GM19239 (cell line): Measurements from ENCODE around the gene COL26A1.
"Not testable (repeated sequence)": the region's sequence is repeated elsewhere in the genome, so short reads cannot be mapped to it uniquely, and the experiment has no call there.

Experiments
- DNase-seq: peaks from one replicate; pipeline ENCODE4 v3.0.0; 2011; ENCODE audit warnings: low spot score; ENCODE audit not compliant: insufficient read length
- FAIRE-seq: peaks from 2 replicates; lab custom pipeline; 2011; peaks lifted over from hg19 to GRCh38; lab: Jason Lieb, UNC

Gene COL26A1

GRCh38 chr7:101362334-101363195, at the start of gene COL26A1:
Gene COL26A1, plus strand, starts transcription at chr7:101362875. Its CDS starts 158 bp downstream, at chr7:101363033.
- DNase-seq (no peak), FAIRE-seq (no peak)

GRCh38 chr7:101315336-101315735, 47.3 kb upstream of the COL26A1 start:
- DNase-seq: peak; percentile 34
- FAIRE-seq: peak; percentile 42

- FAIRE-seq: no peak
- DNase-seq: no peak
Measured at GRCh38 chr7:101319401-101319800, 43.3 kb upstream of the COL26A1 start.

- FAIRE-seq (peak; percentile 85), DNase-seq (peak; percentile 94)
Measured at GRCh38 chr7:101321491-101322401, 40.9 kb upstream of the COL26A1 start, which contains the start of gene IFT22. Gene IFT22, minus strand, starts transcription at chr7:101321812. Its CDS starts 103 bp downstream, at chr7:101321709.

- FAIRE-seq (no peak), DNase-seq (no peak)
Measured at GRCh38 chr7:101328159-101328558, 34.5 kb upstream of the COL26A1 start.

DNA sequence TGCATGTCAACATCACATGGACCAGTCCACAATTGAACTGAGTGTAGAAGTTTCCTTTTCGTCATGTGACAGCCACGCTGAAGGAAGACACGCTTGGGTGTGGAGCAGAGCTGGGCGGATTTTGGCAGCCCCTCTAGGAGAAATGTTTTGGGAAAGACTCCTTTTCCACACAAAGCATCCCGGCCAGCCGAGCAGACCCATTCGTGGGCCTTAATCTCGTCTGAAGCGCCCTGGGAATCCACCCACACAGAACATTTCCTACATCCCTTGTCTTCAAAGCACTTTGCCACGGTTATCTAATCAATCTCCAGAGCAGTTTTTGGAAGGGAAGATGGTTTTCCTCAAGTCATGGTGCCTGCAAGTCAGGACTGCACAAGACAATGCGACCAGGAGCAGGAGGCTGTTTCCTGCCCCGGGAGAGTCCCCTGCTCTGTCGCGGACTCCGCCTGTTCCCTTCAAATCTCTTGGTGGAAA, 32.6 kb upstream of the COL26A1 start:
- DNase-seq: no peak
- no peak for FAIRE-seq

- FAIRE-seq: no peak
- DNase-seq: no peak
Measured at GRCh38 chr7:101332026-101332425, 30.6 kb upstream of the COL26A1 start.

DNA sequence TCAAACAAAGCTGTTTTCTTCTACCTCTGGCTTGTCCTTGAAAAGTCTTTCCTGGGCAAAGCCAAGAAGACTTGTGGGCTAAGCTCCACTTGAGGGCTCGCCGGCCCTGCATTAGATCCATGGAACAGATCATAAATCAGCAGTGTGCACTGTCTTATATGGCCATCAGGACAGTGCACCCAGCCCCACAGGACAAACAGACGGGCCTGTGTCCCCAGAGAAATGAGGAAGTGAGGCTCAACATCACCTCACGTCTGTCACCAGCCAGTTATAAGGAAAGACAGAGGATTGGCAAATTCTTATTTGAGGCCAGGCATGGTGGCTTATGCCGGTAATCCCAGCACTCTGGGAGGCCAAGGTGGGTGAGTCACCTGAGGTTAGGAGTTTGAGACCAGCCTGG, 28.8 kb upstream of the COL26A1 start:
- FAIRE-seq (no peak), DNase-seq (no peak)

GRCh38 chr7:101340379-101340778, 22.3 kb upstream of the COL26A1 start:
- FAIRE-seq (no peak), DNase-seq (no peak)

- DNase-seq: no peak
- no peak for FAIRE-seq
Measured at GRCh38 chr7:101342892-101343291, 19.8 kb upstream of the COL26A1 start.

- DNase-seq (no peak), FAIRE-seq (no peak)
Measured at GRCh38 chr7:101347477-101347876, 15.2 kb upstream of the COL26A1 start.

DNA sequence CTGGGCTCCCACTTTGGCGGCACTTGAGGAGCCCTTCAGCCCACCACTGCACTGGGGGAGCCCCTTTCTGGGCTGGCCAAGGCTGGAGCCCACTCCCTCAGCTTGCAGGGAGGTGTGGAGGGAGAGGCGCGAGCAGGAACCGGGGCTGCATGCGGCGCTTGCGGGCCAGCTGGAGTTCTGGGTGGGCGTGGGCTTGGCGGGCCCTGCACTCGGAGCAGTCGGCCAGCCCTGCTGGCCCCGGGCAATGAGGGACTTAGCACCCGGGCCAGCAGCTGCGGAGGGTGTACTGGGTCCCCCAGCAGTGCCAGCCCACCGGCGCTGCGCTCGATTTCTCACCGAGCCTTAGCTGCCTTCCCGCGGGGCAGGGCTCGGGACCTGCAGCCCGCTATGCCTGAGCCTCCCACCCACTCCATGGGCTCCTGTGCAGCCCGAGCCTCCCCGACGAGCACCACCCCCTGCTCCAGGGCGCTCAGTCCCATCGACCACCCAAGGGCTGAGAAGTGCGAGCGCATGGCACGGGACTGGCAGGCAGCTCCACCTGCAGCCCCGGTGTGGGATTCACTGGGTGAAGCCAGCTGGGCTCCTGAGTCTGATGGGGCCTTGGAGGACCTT, 14.1 kb upstream of the COL26A1 start:
- not testable (repeated sequence) for DNase-seq, FAIRE-seq

- DNase-seq, FAIRE-seq: not testable (repeated sequence)
Measured at GRCh38 chr7:101349300-101349699, 13.4 kb upstream of the COL26A1 start.

GRCh38 chr7:101352920-101353308, 9.8 kb upstream of the COL26A1 start:
- FAIRE-seq: no peak
- DNase-seq: no peak

- FAIRE-seq: no peak
- no peak for DNase-seq
Measured at GRCh38 chr7:101357433-101357832, 5.2 kb upstream of the COL26A1 start.

GRCh38 chr7:101363196-101363733, 590 bp downstream of the COL26A1 start:
- FAIRE-seq (no peak), DNase-seq (no peak)

DNA sequence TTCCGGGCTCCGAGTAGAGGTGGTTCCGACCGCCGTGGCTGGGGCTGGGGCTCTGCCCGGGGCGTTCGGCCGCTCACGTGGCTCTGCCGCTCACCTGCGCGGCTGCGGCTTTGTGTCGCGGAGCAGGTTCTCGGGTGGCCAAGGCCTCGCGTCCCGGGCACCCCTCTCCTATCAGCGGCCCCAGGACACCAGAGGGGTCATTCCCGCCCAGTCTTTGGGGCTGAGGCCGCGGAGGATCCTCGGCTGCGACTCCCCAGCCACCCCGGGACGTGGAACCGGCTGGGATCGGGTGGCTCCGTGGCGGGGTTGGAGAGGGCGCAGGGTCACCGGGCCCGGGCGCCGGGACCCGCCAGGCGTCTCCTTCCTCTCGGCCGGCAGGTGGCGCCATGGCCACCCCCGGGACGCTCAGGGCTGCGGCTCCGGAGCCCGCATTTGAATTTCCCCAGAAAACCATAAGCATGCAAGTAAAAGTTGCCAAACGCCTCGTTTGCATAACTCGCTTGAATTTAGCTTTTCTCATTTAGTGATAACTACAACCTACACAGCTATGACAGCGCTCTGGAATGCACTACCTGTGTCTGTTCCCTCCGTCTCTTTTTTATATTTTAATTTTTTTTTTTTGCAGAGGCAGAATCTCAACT, 1.2 kb downstream of the COL26A1 start:
- DNase-seq: peak; percentile 75
- FAIRE-seq: peak; percentile 58

DNA sequence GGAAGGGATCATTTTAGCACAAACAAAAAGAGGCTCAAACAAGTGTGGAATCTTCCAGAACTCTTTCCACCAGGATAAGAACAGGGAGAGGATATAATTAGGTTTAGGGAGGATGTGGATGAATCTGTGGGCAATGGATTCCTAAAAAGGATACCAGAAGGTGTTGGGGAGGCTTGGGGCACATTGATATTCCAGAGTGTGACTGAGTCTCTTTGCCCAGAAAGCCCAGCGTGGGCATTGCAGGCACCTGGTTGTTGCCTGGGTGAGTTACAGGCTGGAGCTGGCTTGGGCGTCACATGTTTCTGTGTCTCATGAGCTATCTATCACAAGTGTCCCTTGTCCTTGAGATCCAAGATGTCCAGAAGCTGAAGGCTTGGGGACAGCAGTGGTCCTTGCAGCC, 3.3 kb downstream of the COL26A1 start:
- FAIRE-seq: no peak

DNA sequence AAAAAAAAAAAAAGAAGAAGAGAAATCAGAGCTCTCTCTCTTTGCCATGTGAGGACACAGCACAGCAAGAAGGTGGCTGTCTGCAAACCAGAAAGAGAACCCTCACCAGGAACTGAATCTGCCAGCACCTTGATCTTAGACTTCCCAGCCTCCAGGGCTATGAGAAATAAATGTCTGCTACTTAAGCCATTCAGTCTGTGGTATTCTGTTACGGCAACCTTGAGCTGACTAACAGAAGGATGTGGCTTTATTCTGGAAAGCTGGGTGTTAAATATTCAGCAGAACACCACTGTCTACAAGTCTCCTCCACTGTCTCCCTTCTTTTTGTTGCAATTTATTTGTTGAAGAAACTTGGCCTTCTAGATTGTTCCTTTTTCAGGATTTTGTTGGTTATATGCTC, 5.0 kb downstream of the COL26A1 start:
- FAIRE-seq: no peak
- DNase-seq: no peak

More for the DNA sequence above, 3.3 kb downstream of the COL26A1 start:
- no peak for DNase-seq
